SU-DHL-6 (cell line): Measurements from ENCODE around the gene STK39.

ENCODE experiments used
- EZH2phosphoT487 ChIP-seq: fragments of 200-600 bp; sonication (generic), shearing (Covaris generic); conservative IDR thresholded peaks from 2 replicates; pipeline ENCODE4 v1.6.1; 2018; ENCODE audit warnings: mild to moderate bottlenecking, antibody characterized with exemption, low read length, moderate library complexity, mixed read lengths
- TF ChIP-seq, protein P1 (sequence below): fragments of 200-600 bp; sonication (generic); IDR thresholded peaks from one replicate; pipeline ENCODE4 v1.5.1; 2017; ENCODE audit warnings: antibody characterized with exemption, mild to moderate bottlenecking, low read length, moderate library complexity; ENCODE audit not compliant: insufficient read depth, poor library complexity, severe bottlenecking

DNA sequence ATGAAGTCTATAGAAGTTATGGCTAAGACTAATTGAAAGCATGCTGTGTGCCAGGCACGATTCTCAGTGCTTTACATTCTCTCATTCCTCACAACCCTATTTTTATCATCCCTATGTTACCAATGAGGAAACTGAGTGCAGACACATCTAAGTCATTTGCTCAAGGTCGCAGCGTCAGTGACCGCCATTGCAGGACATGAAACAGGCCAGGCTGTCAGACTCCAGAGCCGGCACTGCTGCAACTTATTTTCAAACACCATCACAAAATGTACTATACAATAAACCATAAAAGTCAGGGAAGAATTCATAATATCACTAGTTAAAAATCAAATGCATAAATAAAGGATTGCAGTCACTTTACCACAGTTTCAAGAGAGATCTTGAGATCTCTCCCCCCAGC lies 5.6 kb downstream of the STK39 start:
- TF ChIP-seq, protein P1, sequence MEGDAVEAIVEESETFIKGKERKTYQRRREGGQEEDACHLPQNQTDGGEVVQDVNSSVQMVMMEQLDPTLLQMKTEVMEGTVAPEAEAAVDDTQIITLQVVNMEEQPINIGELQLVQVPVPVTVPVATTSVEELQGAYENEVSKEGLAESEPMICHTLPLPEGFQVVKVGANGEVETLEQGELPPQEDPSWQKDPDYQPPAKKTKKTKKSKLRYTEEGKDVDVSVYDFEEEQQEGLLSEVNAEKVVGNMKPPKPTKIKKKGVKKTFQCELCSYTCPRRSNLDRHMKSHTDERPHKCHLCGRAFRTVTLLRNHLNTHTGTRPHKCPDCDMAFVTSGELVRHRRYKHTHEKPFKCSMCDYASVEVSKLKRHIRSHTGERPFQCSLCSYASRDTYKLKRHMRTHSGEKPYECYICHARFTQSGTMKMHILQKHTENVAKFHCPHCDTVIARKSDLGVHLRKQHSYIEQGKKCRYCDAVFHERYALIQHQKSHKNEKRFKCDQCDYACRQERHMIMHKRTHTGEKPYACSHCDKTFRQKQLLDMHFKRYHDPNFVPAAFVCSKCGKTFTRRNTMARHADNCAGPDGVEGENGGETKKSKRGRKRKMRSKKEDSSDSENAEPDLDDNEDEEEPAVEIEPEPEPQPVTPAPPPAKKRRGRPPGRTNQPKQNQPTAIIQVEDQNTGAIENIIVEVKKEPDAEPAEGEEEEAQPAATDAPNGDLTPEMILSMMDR = no peak
- no peak for TF ChIP-seq EZH2phosphoT487
